Bronchial epithelial cell (primary cell): ENCODE data around the gene CMYA5. TPM values are rescaled to one million over a fixed set of nuclear protein-coding genes. Genes with fewer than 3 reads are reported as not detected.

Source experiments
- DNase-seq: peaks from one replicate; pipeline ENCODE4 v3.0.0-alpha.2; 2010; ENCODE audit warnings: low read depth
- FAIRE-seq: peaks from 2 replicates; lab custom pipeline; 2011; peaks lifted over from hg19 to GRCh38; lab: Jason Lieb, UNC
- H3K27me3 ChIP-seq: 2 replicates; pipeline ENCODE4 v1.5.1; 2011; ENCODE audit warnings: low read length; ENCODE audit not compliant: control insufficient read depth, insufficient read depth
- H3K36me3 ChIP-seq: 2 replicates; pipeline ENCODE4 v1.5.1; 2011; ENCODE audit warnings: low read length; ENCODE audit not compliant: control insufficient read depth, insufficient read depth
- H3K4me3 ChIP-seq: 2 replicates; pipeline ENCODE4 v1.5.1; 2011; ENCODE audit warnings: mild to moderate bottlenecking, low read depth, low read length, control low read depth
- CTCF ChIP-seq: IDR thresholded peaks from 2 replicates; pipeline ENCODE4 v1.5.1; 2011; ENCODE audit warnings: mild to moderate bottlenecking, moderate library complexity, low read length, control low read depth, inconsistent platforms; ENCODE audit not compliant: insufficient read depth, severe bottlenecking
- total RNA-seq: library from RNA; depleted of rRNA; stranded (reverse); fragments of >200 nt; gene quantifications from 2 replicates; pipeline ENCODE4 v1.2.1, GENCODE V29; 2014

The CMYA5 gene
- total RNA-seq, 1 donor from 2014 or later = 0.26 TPM

GRCh38 chr5:79753092-79753491 is 63.5 kb downstream of the CMYA5 start:
- no peaks in the 10 kb centered on the region for H3K36me3 ChIP-seq
- H3K4me3 ChIP-seq = no peak overlapping the region
- FAIRE-seq = no peak
- DNase-seq = no peak
- no peaks in the 10 kb centered on the region for H3K27me3 ChIP-seq
- TF ChIP-seq CTCF = no peak

- Histone ChIP-seq H3K27me3 (no peaks in the 10 kb centered on the region), H3K4me3 (no peak overlapping the region), H3K36me3 (no peaks in the 10 kb centered on the region)
- no peak for TF ChIP-seq CTCF
- DNase-seq = no peak
- FAIRE-seq = no peak
Measured at GRCh38 chr5:79753877-79754645, 64.4 kb downstream of the CMYA5 start.

GRCh38 chr5:79754865-79755555 is 65.4 kb downstream of the CMYA5 start:
- FAIRE-seq = no peak
- no peak for TF ChIP-seq CTCF
- DNase-seq = no peak
- Histone ChIP-seq H3K27me3 (no peaks in the 10 kb centered on the region), H3K4me3 (no peak overlapping the region), H3K36me3 (no peaks in the 10 kb centered on the region)

GRCh38 chr5:79756076-79756475 is 66.4 kb downstream of the CMYA5 start:
- TF ChIP-seq CTCF = no peak
- Histone ChIP-seq H3K27me3 (no peaks in the 10 kb centered on the region), H3K4me3 (no peak overlapping the region), H3K36me3 (no peaks in the 10 kb centered on the region)
- FAIRE-seq (no peak), DNase-seq (no peak)

- peak; percentile 45 for DNase-seq
- no peak for TF ChIP-seq CTCF
- Histone ChIP-seq H3K4me3 (no peak overlapping the region), H3K27me3 (no peaks in the 10 kb centered on the region), H3K36me3 (no peaks in the 10 kb centered on the region)
- no peak for FAIRE-seq
Measured at GRCh38 chr5:79759436-79759835, 69.8 kb downstream of the CMYA5 start.
